Measurements from ENCODE around the gene MPHOSPH6. TPM values are rescaled to one million over a fixed set of nuclear protein-coding genes. Genes with fewer than 3 reads are reported as not detected.
"Not testable (repeated sequence)": the region's sequence is repeated elsewhere in the genome, so short reads cannot be mapped to it uniquely, and the experiment has no call there.

MPHOSPH6 gene
- total RNA-seq, 2 donors from 2014 or later: 50.3 to 79.9 TPM

- no peaks in the 10 kb centered on the region for H3K9me3 ChIP-seq
- DNase-seq (ENCODE audit: low spot score): no peak
- no peak overlapping the region for H3K27ac ChIP-seq
- TF ChIP-seq CTCF (IDR thresholded peaks at IDR 0.05): no peak
- ATAC-seq (ENCODE audit: insufficient number of reproducible peaks, low FRiP score, low read depth): no peak
- H3K27me3 ChIP-seq (replicated peaks; ENCODE audit: insufficient read depth): no peaks in the 10 kb centered on the region
- H3K36me3 ChIP-seq: no peaks in the 10 kb centered on the region
- H3K4me1 ChIP-seq (ENCODE audit: control insufficient read depth in 1 of 2, low read depth in 2 of 2): no peaks in the 10 kb centered on the region
- no peak overlapping the region for H3K4me3 ChIP-seq
These were observed 56.3 kb downstream of the MPHOSPH6 start for GRCh38 chr16:82113741-82114140.

- ATAC-seq (ENCODE audit: insufficient number of reproducible peaks, low FRiP score, low read depth): no peak
- TF ChIP-seq CTCF (IDR thresholded peaks at IDR 0.05): no peak
- Histone ChIP-seq H3K27ac (no peak overlapping the region), H3K36me3 (no peaks in the 10 kb centered on the region), H3K4me3 (no peak overlapping the region), H3K9me3 (no peaks in the 10 kb centered on the region), H3K4me1 (ENCODE audit: control insufficient read depth in 1 of 2, low read depth in 2 of 2) (no peaks in the 10 kb centered on the region), H3K27me3 (replicated peaks; ENCODE audit: insufficient read depth) (no peaks in the 10 kb centered on the region)
- no peak for DNase-seq (ENCODE audit: low spot score)
These were observed 58.1 kb downstream of the MPHOSPH6 start for GRCh38 chr16:82111944-82112343.

- not testable (repeated sequence) for ATAC-seq (ENCODE audit: insufficient number of reproducible peaks, low FRiP score, low read depth); H3K36me3 ChIP-seq; H3K9me3 ChIP-seq; H3K27me3 ChIP-seq (replicated peaks; ENCODE audit: insufficient read depth); H3K4me3 ChIP-seq; H3K27ac ChIP-seq; DNase-seq (ENCODE audit: low spot score); H3K4me1 ChIP-seq (ENCODE audit: control insufficient read depth in 1 of 2, low read depth in 2 of 2)
These were observed 60.8 kb downstream of the MPHOSPH6 start for GRCh38 chr16:82109266-82109665.

GRCh38 chr16:82108774-82109173 is 61.2 kb downstream of the MPHOSPH6 start:
- Histone ChIP-seq H3K36me3 (no peaks in the 10 kb centered on the region), H3K27me3 (replicated peaks; ENCODE audit: insufficient read depth) (no peaks in the 10 kb centered on the region), H3K27ac (no peak overlapping the region), H3K4me1 (ENCODE audit: control insufficient read depth in 1 of 2, low read depth in 2 of 2) (no peaks in the 10 kb centered on the region), H3K9me3 (no peaks in the 10 kb centered on the region), H3K4me3 (no peak overlapping the region)
- no peak for TF ChIP-seq CTCF (IDR thresholded peaks at IDR 0.05)
- ATAC-seq (ENCODE audit: insufficient number of reproducible peaks, low FRiP score, low read depth): no peak
- DNase-seq (ENCODE audit: low spot score): no peak

GRCh38 chr16:82108100-82108499 is 61.9 kb downstream of the MPHOSPH6 start:
- ATAC-seq (ENCODE audit: insufficient number of reproducible peaks, low FRiP score, low read depth): no peak
- no peak overlapping the region for H3K4me3 ChIP-seq
- DNase-seq (ENCODE audit: low spot score): no peak
- H3K4me1 ChIP-seq (ENCODE audit: control insufficient read depth in 1 of 2, low read depth in 2 of 2): no peaks in the 10 kb centered on the region
- no peaks in the 10 kb centered on the region for H3K27me3 ChIP-seq (replicated peaks; ENCODE audit: insufficient read depth)
- no peaks in the 10 kb centered on the region for H3K36me3 ChIP-seq
- no peak for TF ChIP-seq CTCF (IDR thresholded peaks at IDR 0.05)
- no peaks in the 10 kb centered on the region for H3K9me3 ChIP-seq
- H3K27ac ChIP-seq: no peak overlapping the region

- Histone ChIP-seq H3K4me1 (ENCODE audit: control insufficient read depth in 1 of 2, low read depth in 2 of 2) (no peaks in the 10 kb centered on the region), H3K27ac (no peak overlapping the region), H3K27me3 (replicated peaks; ENCODE audit: insufficient read depth) (no peaks in the 10 kb centered on the region), H3K36me3 (no peaks in the 10 kb centered on the region), H3K4me3 (no peak overlapping the region), H3K9me3 (no peaks in the 10 kb centered on the region)
- no peak for TF ChIP-seq CTCF (IDR thresholded peaks at IDR 0.05)
- DNase-seq (ENCODE audit: low spot score) (no peak), ATAC-seq (ENCODE audit: insufficient number of reproducible peaks, low FRiP score, low read depth) (no peak)
These were observed 64.9 kb downstream of the MPHOSPH6 start for GRCh38 chr16:82105107-82105506.
